GM18499 (cell line): ENCODE results near the gene ITPRIP.
A peak's percentile ranks its signal among the peaks of the same experiment; 100 is the strongest.

Source experiments
- ATAC-seq: cut with Tn5 transposase; IDR thresholded peaks from one replicate; pipeline ENCODE4 v1.9.1; 2021; ENCODE audit warnings: moderate number of reproducible peaks; ENCODE audit not compliant: insufficient read depth, unreplicated experiment

The ITPRIP gene

GRCh38 chr10:104337985-104338735 is at the start of gene ITPRIP:
Gene ITPRIP, minus strand, starts transcription at chr10:104338465. Its CDS starts 22,414 bp downstream, at chr10:104316051.
- ATAC-seq: peak; percentile 59

DNA sequence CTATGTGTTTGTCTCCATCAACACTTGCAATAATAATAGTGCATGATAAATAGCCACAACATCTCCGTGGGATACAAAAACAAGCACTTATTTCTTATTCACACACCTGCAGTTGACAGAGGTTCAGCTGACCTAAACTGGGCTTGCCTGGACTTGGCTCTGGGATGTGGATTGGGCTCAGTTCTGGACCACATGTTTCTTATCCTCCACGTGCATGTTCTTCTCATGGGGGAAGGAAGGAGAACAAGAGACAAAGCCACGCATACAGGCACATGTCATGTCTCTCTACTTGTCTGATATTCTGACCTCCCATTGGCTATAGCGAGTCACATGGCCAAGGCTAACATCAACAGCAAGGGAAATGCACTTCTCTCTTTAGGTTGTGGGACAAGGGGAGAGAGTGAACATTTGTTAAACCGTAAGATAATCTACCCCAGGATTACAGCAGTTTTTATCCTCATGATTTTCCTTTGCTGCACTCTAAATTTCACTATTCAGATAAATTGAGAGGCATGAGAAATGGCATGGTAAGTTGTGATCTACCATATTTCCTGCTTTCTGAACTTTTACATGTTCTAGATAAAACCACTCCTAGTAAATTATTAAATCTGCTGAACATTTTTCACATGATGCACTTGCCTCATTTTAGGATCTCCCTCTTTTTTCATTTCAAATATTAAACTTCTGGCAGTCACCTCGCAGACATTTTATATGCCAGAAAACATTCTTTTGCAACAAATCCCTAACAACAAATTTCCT is 49.0 kb upstream of the ITPRIP start:
- ATAC-seq: no peak

- ATAC-seq: no peak
Observed at GRCh38 chr10:104380336-104380735, 42.1 kb upstream of the ITPRIP start.

- ATAC-seq: no peak
Observed at GRCh38 chr10:104376784-104377300, 38.6 kb upstream of the ITPRIP start.

- ATAC-seq: no peak
Observed at GRCh38 chr10:104374591-104374990, 36.3 kb upstream of the ITPRIP start.

DNA sequence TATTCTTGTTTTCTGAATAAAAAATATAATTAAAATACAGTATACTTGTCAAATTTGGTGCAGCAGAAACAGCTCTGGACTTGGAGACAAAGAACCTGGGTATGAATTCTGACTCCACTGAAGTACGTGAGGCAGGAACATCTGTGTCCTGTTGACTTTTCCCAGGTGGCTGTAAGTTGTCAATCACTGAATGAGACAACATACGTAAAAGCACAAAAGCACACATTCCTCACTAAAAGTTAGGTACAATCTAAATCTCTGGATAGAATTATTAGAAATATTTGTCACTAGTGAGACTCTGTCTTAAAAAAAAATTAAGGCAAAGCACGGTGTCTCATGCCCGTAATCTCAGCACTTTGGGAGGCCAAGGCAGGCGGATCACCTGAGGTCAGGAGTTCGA is 33.5 kb upstream of the ITPRIP start:
- ATAC-seq: no peak

GRCh38 chr10:104368381-104368780 is 30.1 kb upstream of the ITPRIP start:
- ATAC-seq: no peak

GRCh38 chr10:104367904-104368303 is 29.6 kb upstream of the ITPRIP start:
- no peak for ATAC-seq

GRCh38 chr10:104359811-104360210 is 21.5 kb upstream of the ITPRIP start:
- no peak for ATAC-seq

DNA sequence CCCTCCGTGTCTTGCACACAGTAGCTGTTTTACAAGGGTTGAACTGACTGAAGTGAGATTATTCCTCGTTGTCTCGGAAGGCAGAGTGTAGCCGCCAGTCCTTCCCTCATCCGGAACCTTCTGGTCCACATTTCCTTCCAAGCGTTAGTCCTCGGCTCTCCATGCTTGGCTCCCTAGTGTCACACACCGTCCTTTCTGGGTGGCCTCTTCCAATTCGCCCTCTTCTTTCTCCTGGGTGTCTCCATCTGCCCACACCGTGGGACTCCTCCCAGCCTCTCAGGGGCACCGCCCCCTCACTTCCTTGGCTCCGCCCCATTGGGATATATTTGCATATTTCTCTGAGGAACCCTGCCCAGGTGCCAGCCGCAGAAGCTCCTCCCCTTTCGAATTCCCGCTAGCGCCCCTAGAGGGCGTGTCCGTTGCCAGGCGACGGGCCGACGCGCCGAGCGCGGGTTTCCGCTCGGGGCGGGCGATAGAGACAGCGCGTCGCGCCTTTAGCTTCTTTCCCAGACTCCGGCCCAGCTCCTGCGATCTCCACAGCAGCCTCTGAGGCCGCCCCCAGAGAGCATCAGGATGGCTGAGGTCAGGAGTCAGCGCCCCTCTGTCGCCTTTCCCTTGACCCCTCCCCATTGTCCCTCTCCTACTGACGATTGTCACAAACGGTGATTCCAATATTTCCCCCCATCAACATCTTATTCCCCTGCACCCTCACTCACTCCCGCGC is 15.2 kb upstream of the ITPRIP start, which contains the start of gene CFAP58:
CFAP58 (plus strand) TSS at position 509 of the 724 bp plus-strand sequence; CDS start at position 574, 65 bp downstream.
- ATAC-seq: peak; percentile 35

GRCh38 chr10:104351919-104352318 is 13.7 kb upstream of the ITPRIP start:
- peak; percentile 22 for ATAC-seq

GRCh38 chr10:104351061-104351702 is 12.9 kb upstream of the ITPRIP start:
- ATAC-seq: no peak

- ATAC-seq: peak; percentile 34
Observed at GRCh38 chr10:104350127-104350635, 11.9 kb upstream of the ITPRIP start.

GRCh38 chr10:104349623-104350126 is 11.4 kb upstream of the ITPRIP start:
- ATAC-seq: peak; percentile 48

DNA sequence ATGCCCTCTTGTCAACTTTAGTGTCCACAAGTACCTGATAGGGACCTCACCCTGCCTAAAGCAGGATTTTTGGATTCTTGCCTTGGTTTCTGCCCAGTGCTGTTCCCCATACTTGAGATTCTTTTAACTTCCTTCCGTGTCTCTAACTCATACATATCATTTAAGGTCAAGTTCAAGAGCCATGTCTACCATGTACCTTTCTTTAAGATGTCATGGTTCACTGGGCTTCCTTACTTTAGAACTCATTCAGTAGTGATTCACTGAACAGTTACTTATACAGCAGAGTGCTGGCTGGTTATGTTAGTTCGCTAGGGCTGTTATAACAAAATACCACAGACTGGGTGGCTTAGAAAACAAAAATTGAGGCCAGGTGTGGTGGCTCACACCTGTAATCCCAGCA is 10.3 kb upstream of the ITPRIP start:
- ATAC-seq: no peak

DNA sequence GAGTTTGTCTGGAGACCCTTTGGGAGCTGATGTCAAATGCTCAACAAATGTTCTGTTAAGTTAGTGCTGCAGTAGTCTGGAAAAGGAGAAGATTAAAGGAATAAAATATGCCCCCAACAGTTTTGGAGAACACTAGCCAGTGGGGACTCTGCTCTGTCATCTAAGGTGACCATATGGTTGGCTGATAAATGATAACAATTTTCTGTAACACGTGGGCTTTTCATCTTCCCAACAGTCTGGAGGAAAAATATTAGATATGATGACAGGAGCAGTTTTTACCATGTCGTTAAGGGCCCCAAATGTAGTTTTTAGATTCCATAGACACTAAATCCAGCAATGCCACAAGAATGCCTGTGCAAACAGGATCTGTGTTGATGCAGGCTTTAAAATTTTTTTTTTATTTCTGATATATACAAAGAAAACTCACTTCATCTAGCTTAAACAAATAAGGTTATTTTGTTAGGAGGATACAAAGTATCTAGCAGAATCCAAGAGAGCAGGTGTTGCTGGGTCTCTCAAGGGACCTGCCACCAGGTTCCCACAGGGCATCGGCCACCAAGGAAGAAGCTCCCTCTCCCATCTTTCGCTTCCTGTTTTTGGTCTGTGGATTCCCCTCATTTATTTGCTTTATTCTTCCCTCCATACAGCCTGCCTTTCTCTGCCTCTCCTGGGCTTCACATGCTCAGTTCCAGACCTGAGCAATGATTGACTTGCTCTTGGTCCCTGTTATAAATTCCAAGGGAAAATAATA is 9.2 kb upstream of the ITPRIP start:
- ATAC-seq: no peak

DNA sequence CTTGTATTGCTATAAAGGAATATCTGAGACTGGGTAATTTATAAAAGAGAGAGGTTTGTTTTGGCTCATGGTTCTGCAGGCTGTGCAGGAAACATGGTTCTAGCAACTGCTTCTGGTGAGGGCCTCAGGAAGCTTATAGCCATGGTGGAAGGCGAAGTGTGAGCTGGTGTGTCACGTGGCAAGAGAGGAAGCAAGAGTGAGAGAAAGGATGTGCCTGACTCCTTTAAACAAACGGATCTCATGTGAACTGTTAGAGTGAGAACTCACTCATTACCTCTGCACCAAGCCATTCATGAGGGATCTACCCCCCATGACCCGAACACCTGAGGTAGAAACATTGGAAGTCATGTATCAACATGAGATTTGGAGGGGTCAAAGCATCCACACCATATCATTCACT is 7.7 kb upstream of the ITPRIP start:
- ATAC-seq: no peak

DNA sequence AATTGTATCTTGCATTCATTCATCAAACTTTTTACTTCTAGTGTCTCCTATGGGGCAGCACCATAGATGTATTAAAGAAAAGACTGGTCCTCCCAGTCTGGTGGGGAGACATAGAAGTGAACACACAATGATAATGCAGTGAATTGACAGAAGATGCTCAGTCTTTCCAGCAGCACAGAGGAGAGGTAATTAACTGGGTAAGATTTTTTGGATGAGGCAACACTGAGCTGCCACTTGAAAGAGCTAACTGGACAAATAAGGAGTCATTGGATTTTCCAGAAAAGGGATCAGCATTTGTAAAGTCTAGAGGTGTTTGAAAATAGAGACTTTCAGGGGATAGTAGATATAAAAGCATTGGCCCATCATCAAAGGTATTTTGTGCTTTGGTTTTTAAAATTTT is 7.2 kb upstream of the ITPRIP start:
- ATAC-seq: no peak

DNA sequence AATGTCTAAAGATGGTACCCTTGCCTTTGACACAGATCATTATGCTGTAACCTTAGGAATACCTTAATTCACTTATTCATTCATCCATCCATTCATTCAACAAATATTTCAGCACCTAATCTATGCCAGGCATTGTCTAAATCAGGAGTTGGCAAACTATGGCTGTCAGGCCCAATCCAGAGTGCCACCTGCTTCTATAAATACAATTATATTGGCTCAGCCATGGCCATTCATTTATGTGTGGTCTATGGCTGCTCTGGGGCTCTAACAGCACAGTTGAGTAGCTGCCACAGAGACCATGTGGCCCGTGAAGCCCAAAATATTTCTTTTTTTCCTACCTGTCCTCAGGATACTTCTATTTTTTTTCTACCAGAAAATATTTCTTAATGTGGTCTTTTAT is 6.0 kb upstream of the ITPRIP start:
- ATAC-seq: no peak
